WERI-Rb-1 (cell line): Measurements from ENCODE around the gene PLA2G15.

ENCODE experiments used
- DNase-seq: peaks from one replicate; pipeline ENCODE4 v3.0.0-alpha.2; 2020
- H3K27ac ChIP-seq: fragments of 250-450 bp; sonication (Bioruptor Pico); 2 replicates; pipeline ENCODE4 v1.5.1; 2020; ENCODE audit warnings: mild to moderate bottlenecking, moderate library complexity
- H3K27me3 ChIP-seq: fragments of 250-450 bp; sonication (Bioruptor Pico); 2 replicates; pipeline ENCODE4 v1.5.1; 2021; ENCODE audit warnings: mild to moderate bottlenecking, low read depth, moderate library complexity; ENCODE audit not compliant: insufficient read depth, severe bottlenecking
- H3K36me3 ChIP-seq: fragments of 250-450 bp; sonication (Bioruptor Pico); 2 replicates; pipeline ENCODE4 v1.5.1; 2020; ENCODE audit warnings: mild to moderate bottlenecking, moderate library complexity
- H3K4me3 ChIP-seq: 2 replicates; pipeline ENCODE4 v1.5.1; 2011; ENCODE audit warnings: low read depth, mild to moderate bottlenecking, control low read depth, low read length
- H3K9me3 ChIP-seq: fragments of 250-450 bp; sonication (Bioruptor Pico); 2 replicates; pipeline ENCODE4 v1.5.1; 2021; ENCODE audit warnings: mild to moderate bottlenecking, moderate library complexity; ENCODE audit not compliant: severe bottlenecking
- TF ChIP-seq, protein P1 (sequence below): IDR thresholded peaks from 2 replicates; pipeline ENCODE4 v1.5.1; 2011; ENCODE audit warnings: low read depth, mild to moderate bottlenecking, control low read depth, inconsistent platforms, low read length

PLA2G15 gene

DNA sequence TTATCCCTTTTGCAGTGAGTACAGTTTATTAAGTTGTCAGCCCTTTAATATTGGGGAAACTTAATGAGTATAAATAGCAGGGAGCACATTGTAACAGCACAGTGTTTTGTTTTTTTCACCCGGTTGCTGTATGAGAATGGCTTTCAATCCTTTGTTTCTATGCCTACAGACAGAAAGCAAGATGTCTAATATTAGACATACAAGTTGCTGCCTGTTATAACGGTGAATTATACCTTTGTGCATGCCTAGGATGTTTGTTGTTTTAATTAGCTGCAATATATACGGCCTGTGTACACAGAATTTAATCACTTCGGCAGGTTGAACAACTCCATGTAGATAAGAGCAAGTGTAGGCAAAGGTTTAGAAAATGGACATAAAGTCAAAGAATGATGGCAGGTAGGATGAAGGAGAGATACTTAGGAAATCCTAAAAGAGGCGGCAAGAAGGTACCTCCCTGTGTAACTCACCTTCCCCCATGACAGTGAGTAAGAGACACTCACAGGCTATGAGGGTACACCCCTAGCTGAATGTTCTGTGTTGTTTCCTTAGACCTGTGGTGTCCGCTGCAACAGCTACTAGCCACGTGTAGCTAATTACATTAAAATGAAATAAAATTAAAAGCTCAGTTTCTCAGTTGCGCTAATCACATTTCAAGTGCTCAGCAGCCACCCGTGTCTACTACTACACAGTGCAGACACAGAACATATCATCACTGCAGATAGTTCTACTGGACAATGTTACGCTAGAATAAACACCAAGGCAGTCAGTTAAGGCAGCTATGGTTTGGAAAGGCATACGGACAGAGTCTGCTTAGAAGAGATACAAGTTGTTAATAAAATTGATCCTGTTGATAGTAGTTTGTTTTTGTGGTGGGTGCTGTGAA lies 54.6 kb downstream of the PLA2G15 start:
- Histone ChIP-seq H3K36me3 (peaks cover 87% of the 10 kb centered on the region), H3K9me3 (no peaks in the 10 kb centered on the region), H3K27me3 (no peaks in the 10 kb centered on the region), H3K4me3 (no peak overlapping the region), H3K27ac (peak overlapping the region; percentile 1; the same call in 1 of the 2 replicates)
- TF ChIP-seq, protein P1, sequence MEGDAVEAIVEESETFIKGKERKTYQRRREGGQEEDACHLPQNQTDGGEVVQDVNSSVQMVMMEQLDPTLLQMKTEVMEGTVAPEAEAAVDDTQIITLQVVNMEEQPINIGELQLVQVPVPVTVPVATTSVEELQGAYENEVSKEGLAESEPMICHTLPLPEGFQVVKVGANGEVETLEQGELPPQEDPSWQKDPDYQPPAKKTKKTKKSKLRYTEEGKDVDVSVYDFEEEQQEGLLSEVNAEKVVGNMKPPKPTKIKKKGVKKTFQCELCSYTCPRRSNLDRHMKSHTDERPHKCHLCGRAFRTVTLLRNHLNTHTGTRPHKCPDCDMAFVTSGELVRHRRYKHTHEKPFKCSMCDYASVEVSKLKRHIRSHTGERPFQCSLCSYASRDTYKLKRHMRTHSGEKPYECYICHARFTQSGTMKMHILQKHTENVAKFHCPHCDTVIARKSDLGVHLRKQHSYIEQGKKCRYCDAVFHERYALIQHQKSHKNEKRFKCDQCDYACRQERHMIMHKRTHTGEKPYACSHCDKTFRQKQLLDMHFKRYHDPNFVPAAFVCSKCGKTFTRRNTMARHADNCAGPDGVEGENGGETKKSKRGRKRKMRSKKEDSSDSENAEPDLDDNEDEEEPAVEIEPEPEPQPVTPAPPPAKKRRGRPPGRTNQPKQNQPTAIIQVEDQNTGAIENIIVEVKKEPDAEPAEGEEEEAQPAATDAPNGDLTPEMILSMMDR, result no peak
- DNase-seq, result no peak

DNA sequence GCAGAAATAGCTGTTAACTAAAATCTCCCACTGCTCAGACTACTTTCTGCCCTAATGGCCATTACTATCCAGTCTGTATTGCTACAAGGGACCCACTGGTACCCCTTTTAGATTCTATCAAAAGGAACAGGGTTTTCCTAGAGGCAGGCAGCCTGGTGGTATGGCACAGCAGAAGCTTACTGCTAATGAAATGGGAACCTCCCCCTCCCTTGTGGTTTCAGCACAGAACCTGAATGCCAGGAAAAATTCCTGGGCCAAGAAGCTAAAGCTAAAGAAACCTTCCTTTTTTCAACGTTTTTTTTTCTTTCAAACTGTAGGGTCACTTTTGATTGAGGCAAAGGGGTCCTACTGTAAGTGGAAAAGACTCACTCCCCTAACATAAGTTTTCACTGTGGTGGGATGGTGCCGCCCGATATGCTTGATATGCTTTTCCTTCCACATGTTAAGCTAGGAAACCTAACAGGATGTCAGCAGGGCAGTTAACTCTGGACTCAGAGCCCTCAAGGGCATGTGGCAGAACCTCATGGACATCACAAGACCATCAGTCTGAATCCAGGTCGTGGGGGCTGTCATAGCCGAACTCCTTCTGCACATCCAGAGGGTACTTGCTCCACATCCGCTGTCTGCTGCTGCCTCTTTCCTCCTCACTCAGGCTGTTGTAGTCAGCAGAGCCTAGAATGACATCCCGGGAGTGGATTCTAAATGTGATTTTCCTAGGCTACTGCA lies 55.7 kb downstream of the PLA2G15 start:
- no peak for DNase-seq
- H3K36me3 ChIP-seq, result peaks cover 85% of the 10 kb centered on the region
- H3K27me3 ChIP-seq, result no peaks in the 10 kb centered on the region
- no peak overlapping the region for H3K27ac ChIP-seq
- H3K9me3 ChIP-seq, result no peaks in the 10 kb centered on the region
- H3K4me3 ChIP-seq, result no peak overlapping the region
- TF ChIP-seq, protein P1, result no peak

DNA sequence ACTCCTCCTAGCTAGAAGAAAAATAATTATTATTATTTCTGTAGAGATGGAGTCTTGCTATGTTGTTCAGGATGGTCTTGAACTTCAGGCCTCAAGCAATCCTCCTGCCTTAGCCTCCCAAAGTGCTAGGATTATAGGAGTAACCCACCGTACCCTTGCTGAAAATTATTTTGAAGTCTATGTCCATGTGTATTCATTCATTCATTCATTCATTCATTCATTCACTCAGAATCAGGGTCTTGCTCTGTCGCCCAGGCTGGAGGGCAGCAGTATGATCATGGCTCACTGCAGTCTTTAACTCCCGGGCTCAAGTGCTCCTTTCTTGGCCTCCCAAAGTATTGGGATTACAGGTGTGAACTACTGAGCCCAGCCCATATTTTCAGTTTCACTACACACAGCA lies 61.5 kb downstream of the PLA2G15 start:
- Histone ChIP-seq H3K27me3 (no peaks in the 10 kb centered on the region), H3K4me3 (no peak overlapping the region), H3K9me3 (no peaks in the 10 kb centered on the region), H3K27ac (no peak overlapping the region), H3K36me3 (peaks cover 63% of the 10 kb centered on the region)
- TF ChIP-seq, protein P1, result no peak
- no peak for DNase-seq

DNA sequence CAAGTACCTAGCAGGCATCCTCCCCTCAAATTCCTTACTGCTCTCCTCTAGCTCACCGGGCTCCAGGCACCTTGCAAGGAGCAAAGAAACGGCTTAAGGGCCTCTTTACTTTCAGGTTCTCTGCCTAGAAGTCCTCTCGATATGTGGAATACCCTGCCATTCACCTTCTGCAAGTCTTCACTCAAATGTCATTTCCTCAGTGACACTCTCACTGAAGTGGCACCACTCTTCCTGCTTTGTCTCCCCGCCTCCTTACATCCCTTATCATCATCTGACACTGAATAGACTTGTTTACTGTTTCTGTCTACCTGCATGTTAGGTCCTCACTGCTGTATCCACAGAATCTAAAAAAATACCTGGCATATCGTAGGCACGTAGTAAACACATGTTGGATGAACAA lies 64.6 kb downstream of the PLA2G15 start:
- no peak overlapping the region for H3K27ac ChIP-seq
- no peaks in the 10 kb centered on the region for H3K27me3 ChIP-seq
- peak overlapping the region; percentile 98 for H3K4me3 ChIP-seq
- TF ChIP-seq, protein P1, result no peak
- H3K9me3 ChIP-seq, result no peaks in the 10 kb centered on the region
- peaks cover 36% of the 10 kb centered on the region for H3K36me3 ChIP-seq
- no peak for DNase-seq

DNA sequence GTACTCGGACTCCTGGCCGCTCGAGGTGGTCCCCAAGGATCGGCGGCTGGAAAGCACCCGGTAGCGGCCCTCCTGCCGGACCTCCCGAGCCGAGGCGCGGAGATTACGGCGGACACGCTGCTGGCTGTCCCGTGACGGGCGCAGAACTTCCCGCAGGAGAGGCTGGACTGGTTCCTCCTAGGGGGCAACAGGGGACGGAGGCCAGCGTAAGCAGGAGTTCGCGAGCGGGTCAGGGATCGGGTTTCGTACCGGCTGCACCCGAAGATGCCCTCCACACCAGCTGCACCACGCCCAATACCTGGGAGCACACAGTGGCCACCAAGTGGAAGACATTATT lies 65.2 kb downstream of the PLA2G15 start:
- H3K27me3 ChIP-seq, result no peaks in the 10 kb centered on the region
- no peak for DNase-seq
- TF ChIP-seq, protein P1, result no peak
- peaks cover 31% of the 10 kb centered on the region for H3K36me3 ChIP-seq
- peak overlapping the region; percentile 89 for H3K27ac ChIP-seq
- H3K9me3 ChIP-seq, result no peaks in the 10 kb centered on the region
- H3K4me3 ChIP-seq, result peak overlapping the region; percentile 98
